ENCODE results near the gene ACACA. TPM values are rescaled to one million over a fixed set of nuclear protein-coding genes. Genes with fewer than 3 reads are reported as not detected.
A peak's percentile ranks its signal among the peaks of the same experiment; 100 is the strongest.

ACACA gene
- total and polyA plus RNA-seq, 2 experiments from 2014 or later: 59.6 to 164 TPM

- H3K27me3 Mint-ChIP-seq (ENCODE audit: insufficient read depth, low read depth, poor library complexity): peaks cover 4% of the 10 kb centered on the region
- peaks cover 26% of the 10 kb centered on the region for H3K4me1 Mint-ChIP-seq
- TF ChIP-seq JUNB (IDR thresholded peaks at IDR 0.05; ENCODE audit: unreplicated experiment): no peak
- TF ChIP-seq ETS1 (IDR thresholded peaks at IDR 0.05): no peak
- no peak for TF ChIP-seq REST (IDR thresholded peaks at IDR 0.05; ENCODE audit: unreplicated experiment)
- TF ChIP-seq ZNF331 (CRISPR knock-in tag; IDR thresholded peaks at IDR 0.05; ENCODE audit: low read depth): no peak
- TF ChIP-seq, protein P1, sequence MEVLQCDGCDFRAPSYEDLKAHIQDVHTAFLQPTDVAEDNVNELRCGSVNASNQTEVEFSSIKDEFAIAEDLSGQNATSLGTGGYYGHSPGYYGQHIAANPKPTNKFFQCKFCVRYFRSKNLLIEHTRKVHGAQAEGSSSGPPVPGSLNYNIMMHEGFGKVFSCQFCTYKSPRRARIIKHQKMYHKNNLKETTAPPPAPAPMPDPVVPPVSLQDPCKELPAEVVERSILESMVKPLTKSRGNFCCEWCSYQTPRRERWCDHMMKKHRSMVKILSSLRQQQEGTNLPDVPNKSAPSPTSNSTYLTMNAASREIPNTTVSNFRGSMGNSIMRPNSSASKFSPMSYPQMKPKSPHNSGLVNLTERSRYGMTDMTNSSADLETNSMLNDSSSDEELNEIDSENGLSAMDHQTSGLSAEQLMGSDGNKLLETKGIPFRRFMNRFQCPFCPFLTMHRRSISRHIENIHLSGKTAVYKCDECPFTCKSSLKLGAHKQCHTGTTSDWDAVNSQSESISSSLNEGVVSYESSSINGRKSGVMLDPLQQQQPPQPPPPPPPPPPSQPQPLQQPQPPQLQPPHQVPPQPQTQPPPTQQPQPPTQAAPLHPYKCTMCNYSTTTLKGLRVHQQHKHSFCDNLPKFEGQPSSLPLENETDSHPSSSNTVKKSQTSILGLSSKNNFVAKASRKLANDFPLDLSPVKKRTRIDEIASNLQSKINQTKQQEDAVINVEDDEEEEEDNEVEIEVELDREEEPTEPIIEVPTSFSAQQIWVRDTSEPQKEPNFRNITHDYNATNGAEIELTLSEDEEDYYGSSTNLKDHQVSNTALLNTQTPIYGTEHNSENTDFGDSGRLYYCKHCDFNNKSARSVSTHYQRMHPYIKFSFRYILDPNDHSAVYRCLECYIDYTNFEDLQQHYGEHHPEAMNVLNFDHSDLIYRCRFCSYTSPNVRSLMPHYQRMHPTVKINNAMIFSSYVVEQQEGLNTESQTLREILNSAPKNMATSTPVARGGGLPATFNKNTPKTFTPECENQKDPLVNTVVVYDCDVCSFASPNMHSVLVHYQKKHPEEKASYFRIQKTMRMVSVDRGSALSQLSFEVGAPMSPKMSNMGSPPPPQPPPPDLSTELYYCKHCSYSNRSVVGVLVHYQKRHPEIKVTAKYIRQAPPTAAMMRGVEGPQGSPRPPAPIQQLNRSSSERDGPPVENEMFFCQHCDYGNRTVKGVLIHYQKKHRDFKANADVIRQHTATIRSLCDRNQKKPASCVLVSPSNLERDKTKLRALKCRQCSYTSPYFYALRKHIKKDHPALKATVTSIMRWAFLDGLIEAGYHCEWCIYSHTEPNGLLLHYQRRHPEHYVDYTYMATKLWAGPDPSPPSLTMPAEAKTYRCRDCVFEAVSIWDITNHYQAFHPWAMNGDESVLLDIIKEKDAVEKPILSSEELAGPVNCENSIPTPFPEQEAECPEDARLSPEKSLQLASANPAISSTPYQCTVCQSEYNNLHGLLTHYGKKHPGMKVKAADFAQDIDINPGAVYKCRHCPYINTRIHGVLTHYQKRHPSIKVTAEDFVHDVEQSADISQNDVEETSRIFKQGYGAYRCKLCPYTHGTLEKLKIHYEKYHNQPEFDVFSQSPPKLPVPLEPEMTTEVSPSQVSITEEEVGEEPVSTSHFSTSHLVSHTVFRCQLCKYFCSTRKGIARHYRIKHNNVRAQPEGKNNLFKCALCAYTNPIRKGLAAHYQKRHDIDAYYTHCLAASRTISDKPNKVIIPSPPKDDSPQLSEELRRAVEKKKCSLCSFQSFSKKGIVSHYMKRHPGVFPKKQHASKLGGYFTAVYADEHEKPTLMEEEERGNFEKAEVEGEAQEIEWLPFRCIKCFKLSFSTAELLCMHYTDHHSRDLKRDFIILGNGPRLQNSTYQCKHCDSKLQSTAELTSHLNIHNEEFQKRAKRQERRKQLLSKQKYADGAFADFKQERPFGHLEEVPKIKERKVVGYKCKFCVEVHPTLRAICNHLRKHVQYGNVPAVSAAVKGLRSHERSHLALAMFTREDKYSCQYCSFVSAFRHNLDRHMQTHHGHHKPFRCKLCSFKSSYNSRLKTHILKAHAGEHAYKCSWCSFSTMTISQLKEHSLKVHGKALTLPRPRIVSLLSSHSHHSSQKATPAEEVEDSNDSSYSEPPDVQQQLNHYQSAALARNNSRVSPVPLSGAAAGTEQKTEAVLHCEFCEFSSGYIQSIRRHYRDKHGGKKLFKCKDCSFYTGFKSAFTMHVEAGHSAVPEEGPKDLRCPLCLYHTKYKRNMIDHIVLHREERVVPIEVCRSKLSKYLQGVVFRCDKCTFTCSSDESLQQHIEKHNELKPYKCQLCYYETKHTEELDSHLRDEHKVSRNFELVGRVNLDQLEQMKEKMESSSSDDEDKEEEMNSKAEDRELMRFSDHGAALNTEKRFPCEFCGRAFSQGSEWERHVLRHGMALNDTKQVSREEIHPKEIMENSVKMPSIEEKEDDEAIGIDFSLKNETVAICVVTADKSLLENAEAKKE (CRISPR knock-in tag; IDR thresholded peaks at IDR 0.05): no peak
- TF ChIP-seq POLR2AphosphoS5 (IDR thresholded peaks at IDR 0.05; ENCODE audit: low read depth): no peak
- TF ChIP-seq CREB1 (CRISPR knock-in tag; IDR thresholded peaks at IDR 0.05; ENCODE audit: low read depth): no peak
- no peak for TF ChIP-seq STAT1 (IDR thresholded peaks at IDR 0.05; ENCODE audit: unreplicated experiment)
- no peak for TF ChIP-seq NANOG (IDR thresholded peaks at IDR 0.05; ENCODE audit: borderline replicate concordance)
- no peak for TF ChIP-seq EZH2 (IDR thresholded peaks at IDR 0.05; ENCODE audit: low read depth, unreplicated experiment)
- TF ChIP-seq ZNF114 (CRISPR knock-in tag; IDR thresholded peaks at IDR 0.05): no peak
- TF ChIP-seq EZH2phosphoT487 (IDR thresholded peaks at IDR 0.05; ENCODE audit: unreplicated experiment): no peak
- no peak for TF ChIP-seq CTCF (conservative IDR thresholded peaks at IDR 0.05; ENCODE audit: low read depth in 2 of 2)
- H3K4me3 Mint-ChIP-seq: no peak overlapping the region
- Histone ChIP-seq H3K9me2 (ENCODE audit: insufficient read depth) (no peaks in the 10 kb centered on the region), H3K27ac (ENCODE audit: low read depth) (no peak overlapping the region), H3K4me3 (no peak overlapping the region), H3K36me3 (ENCODE audit: insufficient read depth) (no peaks in the 10 kb centered on the region), H3K27me3 (ENCODE audit: insufficient read depth) (no peaks in the 10 kb centered on the region), H3K79me2 (replicated peaks; ENCODE audit: insufficient read depth) (peaks cover 19% of the 10 kb centered on the region), H4K20me1 (replicated peaks; ENCODE audit: insufficient read depth) (peaks cover 12% of the 10 kb centered on the region), H2AFZ (0 out of 2 replicates have a peak overlapping the region, but pooled peaks have one; percentile 23), H3K4me2 (no peak overlapping the region), H3K4me1 (ENCODE audit: insufficient read depth) (peaks cover 28% of the 10 kb centered on the region), H3F3A (replicated peaks; ENCODE audit: low read depth) (0 out of 2 replicates have a peak, but pooled peaks cover 7% of the 10 kb centered on the region)
- H3K27ac Mint-ChIP-seq: no peak overlapping the region
- ATAC-seq (no peak), DNase-seq (ENCODE audit: low spot score) (no peak)
- peaks cover 7% of the 10 kb centered on the region; the same call in 1 of the 3 replicates for H3K36me3 Mint-ChIP-seq (ENCODE audit: low read depth)
- H3K9me3 Mint-ChIP-seq: no peaks in the 10 kb centered on the region
Observed at GRCh38 chr17:37361543-37361942, 45.1 kb downstream of the ACACA start.

All from GM23338 (cell line).